Hematopoietic multipotent progenitor cell treated with erythropoietin and hydrocortisone succinate and interleukin-3 and kit ligand, for 8 days (in vitro differentiated cells): ENCODE measurements around the gene UBE2O.

Experiments used
- DNase-seq: peaks from one replicate; pipeline ENCODE4 v3.0.0-alpha.2; 2015

Gene UBE2O

GRCh38 chr17:76484228-76484725 is 31.3 kb upstream of the UBE2O start:
- no peak for DNase-seq

- DNase-seq: no peak
These were observed 28.2 kb upstream of the UBE2O start for GRCh38 chr17:76481071-76481655.

GRCh38 chr17:76480632-76481031 is 27.7 kb upstream of the UBE2O start:
- no peak for DNase-seq

GRCh38 chr17:76479515-76480060 is 26.6 kb upstream of the UBE2O start:
- DNase-seq: no peak

GRCh38 chr17:76478730-76479514 is 26.0 kb upstream of the UBE2O start:
- no peak for DNase-seq

GRCh38 chr17:76478097-76478496 is 25.1 kb upstream of the UBE2O start:
- no peak for DNase-seq

GRCh38 chr17:76477576-76477975 is 24.6 kb upstream of the UBE2O start:
- no peak for DNase-seq

GRCh38 chr17:76476736-76477135 is 23.8 kb upstream of the UBE2O start:
- DNase-seq: no peak

GRCh38 chr17:76475302-76475701 is 22.4 kb upstream of the UBE2O start:
- no peak for DNase-seq

GRCh38 chr17:76474894-76475293 is 21.9 kb upstream of the UBE2O start:
- DNase-seq: no peak

- DNase-seq: no peak
These were observed 21.3 kb upstream of the UBE2O start for GRCh38 chr17:76474238-76474637.

GRCh38 chr17:76473541-76473985 is 20.6 kb upstream of the UBE2O start:
- DNase-seq: no peak

- DNase-seq: no peak
These were observed 19.8 kb upstream of the UBE2O start for GRCh38 chr17:76472726-76473125.

- DNase-seq: no peak
These were observed 19.3 kb upstream of the UBE2O start for GRCh38 chr17:76472258-76472645.

GRCh38 chr17:76471498-76472257 is 18.7 kb upstream of the UBE2O start:
- DNase-seq: no peak

GRCh38 chr17:76469991-76470739 is 17.2 kb upstream of the UBE2O start:
- no peak for DNase-seq

GRCh38 chr17:76469076-76469990 is 16.4 kb upstream of the UBE2O start:
- no peak for DNase-seq

- DNase-seq: no peak
These were observed 15.7 kb upstream of the UBE2O start for GRCh38 chr17:76468634-76469010.

- DNase-seq: no peak
These were observed 15.1 kb upstream of the UBE2O start for GRCh38 chr17:76467809-76468633.

- no peak for DNase-seq
These were observed 14.4 kb upstream of the UBE2O start, which contains the start of gene AANAT for GRCh38 chr17:76467366-76467765. TSS of gene AANAT (plus strand) at chr17:76467603. CDS start at chr17:76468747, 1,144 bp downstream.

GRCh38 chr17:76466775-76467130 is 13.8 kb upstream of the UBE2O start:
- DNase-seq: no peak
